ENCODE data around the gene CCDC47.

The CCDC47 gene, protein sequence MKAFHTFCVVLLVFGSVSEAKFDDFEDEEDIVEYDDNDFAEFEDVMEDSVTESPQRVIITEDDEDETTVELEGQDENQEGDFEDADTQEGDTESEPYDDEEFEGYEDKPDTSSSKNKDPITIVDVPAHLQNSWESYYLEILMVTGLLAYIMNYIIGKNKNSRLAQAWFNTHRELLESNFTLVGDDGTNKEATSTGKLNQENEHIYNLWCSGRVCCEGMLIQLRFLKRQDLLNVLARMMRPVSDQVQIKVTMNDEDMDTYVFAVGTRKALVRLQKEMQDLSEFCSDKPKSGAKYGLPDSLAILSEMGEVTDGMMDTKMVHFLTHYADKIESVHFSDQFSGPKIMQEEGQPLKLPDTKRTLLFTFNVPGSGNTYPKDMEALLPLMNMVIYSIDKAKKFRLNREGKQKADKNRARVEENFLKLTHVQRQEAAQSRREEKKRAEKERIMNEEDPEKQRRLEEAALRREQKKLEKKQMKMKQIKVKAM

DNA sequence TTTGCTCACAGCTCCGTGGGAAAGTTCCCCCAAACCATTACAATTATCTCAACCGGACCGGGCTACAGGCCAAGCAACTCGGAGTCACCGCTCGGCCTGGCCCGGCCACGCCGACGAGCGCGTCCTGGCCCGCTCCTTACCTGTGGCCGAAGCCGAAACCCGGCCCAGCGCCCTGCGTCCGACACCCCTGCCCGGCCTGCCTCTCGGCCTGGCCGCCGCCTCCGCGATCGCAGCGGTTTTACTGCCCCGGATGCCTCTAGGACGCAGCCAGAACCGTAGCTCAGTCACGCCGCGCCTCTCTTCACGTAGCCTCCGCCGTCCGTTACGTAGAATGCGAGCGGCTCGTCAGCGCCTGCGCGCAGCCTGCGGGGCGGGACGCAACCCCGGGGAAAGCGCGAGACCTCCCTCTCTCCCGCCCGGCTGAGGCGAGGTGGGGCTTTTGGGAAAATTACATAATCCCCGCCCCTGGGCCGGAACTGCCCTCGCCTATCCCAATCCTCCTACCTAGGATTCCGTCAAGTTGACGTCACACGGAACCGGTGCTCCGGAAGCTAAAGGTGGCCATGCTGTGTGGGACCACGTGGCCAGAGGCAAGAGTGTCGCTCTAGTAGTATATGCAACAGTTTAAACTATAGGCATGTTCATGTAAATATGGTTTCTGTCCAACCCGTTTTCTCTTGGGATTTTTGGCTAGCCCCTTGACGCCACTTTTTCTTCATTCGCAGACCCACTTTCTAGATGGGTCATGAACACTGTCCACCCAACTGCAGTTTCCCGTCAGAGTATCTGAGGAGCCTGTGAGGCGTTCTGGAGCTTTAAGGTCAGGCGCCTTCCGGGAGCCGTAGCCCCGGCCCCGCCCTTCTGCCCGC lies at the start of gene CCDC47:
Gene CCDC47, minus strand, starts transcription at position 326 of the 869 bp plus-strand sequence. CDS start 7,422 bp downstream, outside the sequence.
- POLR2A ChIA-PET: interaction anchor here (0.6 to 1.8 kb wide), 10 partner anchors 9 to 152 kb away, joined by 3 to 8 read pairs (median 4); partner anchors contain the start of genes MAP3K3 and STRADA
- TF ChIP-seq, protein P1, sequence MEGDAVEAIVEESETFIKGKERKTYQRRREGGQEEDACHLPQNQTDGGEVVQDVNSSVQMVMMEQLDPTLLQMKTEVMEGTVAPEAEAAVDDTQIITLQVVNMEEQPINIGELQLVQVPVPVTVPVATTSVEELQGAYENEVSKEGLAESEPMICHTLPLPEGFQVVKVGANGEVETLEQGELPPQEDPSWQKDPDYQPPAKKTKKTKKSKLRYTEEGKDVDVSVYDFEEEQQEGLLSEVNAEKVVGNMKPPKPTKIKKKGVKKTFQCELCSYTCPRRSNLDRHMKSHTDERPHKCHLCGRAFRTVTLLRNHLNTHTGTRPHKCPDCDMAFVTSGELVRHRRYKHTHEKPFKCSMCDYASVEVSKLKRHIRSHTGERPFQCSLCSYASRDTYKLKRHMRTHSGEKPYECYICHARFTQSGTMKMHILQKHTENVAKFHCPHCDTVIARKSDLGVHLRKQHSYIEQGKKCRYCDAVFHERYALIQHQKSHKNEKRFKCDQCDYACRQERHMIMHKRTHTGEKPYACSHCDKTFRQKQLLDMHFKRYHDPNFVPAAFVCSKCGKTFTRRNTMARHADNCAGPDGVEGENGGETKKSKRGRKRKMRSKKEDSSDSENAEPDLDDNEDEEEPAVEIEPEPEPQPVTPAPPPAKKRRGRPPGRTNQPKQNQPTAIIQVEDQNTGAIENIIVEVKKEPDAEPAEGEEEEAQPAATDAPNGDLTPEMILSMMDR (IDR thresholded peaks at IDR 0.05; ENCODE audit: control extremely low read depth, extremely low read depth, low read depth, missing control alignments): no peak

DNA sequence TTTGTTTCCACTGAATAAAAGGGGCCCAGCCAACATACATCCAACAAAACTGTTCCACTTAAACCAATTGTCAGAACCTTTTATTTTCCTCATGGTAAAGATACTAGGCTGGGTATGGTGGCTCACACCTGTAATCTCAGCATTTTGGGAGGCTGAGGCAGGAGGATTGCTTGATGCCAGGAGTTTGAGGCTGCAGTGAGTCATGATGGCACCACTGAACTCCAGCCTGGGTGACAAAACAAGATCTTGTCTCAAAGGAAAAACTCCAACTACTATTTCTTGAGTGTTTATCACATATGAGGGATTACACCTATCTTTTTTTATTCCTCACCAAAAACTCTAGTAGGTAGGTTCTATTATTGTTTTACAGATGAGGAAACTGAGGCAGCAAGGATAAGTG lies 49.1 kb upstream of the CCDC47 start:
- TF ChIP-seq, protein P1 (IDR thresholded peaks at IDR 0.05; ENCODE audit: control extremely low read depth, extremely low read depth, low read depth, missing control alignments): no peak
- ChIA-PET CTCF (no interaction called here), POLR2A (no interaction called here)
- DNase-seq (ENCODE audit: extremely low spot score): no peak

More for the DNA sequence above, at the start of gene CCDC47:
- peak; percentile 99 for DNase-seq (ENCODE audit: extremely low spot score)
- CTCF ChIA-PET: interaction anchor here (0.7 to 3.4 kb wide), 10 partner anchors 9 to 76 kb away, joined by 3 to 15 read pairs (median 6); partner anchors contain the start of gene STRADA

DNA sequence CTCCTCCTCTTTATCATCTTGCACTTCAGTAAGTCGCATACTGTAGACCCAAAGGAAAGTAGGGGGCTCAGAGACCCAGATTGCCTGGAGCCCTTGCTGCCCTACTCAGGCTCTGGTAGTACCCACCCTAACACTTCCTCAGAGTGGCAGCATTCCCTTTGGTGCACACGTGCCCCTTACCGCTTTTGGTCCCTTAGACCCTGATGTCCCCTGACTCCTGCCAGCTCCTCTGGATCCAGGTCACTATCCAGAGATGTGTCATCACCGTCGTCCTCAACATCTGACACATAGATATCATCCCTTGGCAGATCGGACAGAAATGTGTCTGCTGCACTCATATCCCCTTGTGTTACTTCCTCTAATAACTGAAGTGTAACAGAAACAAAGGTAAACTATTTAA lies 48.4 kb upstream of the CCDC47 start:
- DNase-seq (ENCODE audit: extremely low spot score): no peak
- ChIA-PET CTCF (interaction anchor here (1.3 to 1.5 kb wide), 2 partner anchors 24 to 41 kb away, joined by 3 to 5 read pairs; no protein-coding TSS in a partner anchor), POLR2A (no interaction called here)

DNA sequence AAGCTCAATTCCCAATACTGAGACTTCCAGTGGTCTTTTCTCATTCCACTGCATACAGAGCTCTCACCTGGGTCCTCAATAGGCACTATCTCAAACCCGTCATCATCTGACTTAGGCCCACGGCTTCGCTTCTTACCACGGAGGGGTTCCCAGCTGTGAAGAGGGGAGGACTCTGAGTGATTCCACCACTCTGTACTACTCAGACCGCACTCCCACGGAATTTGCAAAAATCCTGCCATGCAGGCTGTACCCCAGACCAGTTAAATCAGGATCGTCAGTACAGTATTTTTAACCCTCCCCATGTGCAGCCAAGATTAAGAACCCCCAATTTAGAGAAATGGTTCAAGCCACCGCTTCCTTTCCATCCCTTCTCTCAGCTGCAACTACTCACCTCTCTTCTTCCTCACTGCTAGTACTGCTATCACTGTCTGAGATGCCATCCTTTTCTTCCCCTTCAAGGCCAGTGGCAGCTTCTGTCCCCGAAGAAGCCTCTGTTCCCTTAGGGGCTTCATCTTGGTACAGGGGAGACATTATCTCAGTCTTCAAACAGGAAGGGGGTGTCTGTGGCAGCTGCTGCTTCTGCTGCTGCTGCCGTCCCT lies 47.7 kb upstream of the CCDC47 start:
- ChIA-PET CTCF (interaction anchor here (1.1 to 1.6 kb wide), 5 partner anchors 12 to 46 kb away, joined by 3 to 6 read pairs (median 4); no protein-coding TSS in a partner anchor), POLR2A (no interaction called here)
- DNase-seq (ENCODE audit: extremely low spot score): no peak
- TF ChIP-seq, protein P1 (IDR thresholded peaks at IDR 0.05; ENCODE audit: control extremely low read depth, extremely low read depth, low read depth, missing control alignments): no peak

More for the DNA sequence above, 48.4 kb upstream of the CCDC47 start:
- TF ChIP-seq, protein P1 (IDR thresholded peaks at IDR 0.05; ENCODE audit: control extremely low read depth, extremely low read depth, low read depth, missing control alignments): no peak

DNA sequence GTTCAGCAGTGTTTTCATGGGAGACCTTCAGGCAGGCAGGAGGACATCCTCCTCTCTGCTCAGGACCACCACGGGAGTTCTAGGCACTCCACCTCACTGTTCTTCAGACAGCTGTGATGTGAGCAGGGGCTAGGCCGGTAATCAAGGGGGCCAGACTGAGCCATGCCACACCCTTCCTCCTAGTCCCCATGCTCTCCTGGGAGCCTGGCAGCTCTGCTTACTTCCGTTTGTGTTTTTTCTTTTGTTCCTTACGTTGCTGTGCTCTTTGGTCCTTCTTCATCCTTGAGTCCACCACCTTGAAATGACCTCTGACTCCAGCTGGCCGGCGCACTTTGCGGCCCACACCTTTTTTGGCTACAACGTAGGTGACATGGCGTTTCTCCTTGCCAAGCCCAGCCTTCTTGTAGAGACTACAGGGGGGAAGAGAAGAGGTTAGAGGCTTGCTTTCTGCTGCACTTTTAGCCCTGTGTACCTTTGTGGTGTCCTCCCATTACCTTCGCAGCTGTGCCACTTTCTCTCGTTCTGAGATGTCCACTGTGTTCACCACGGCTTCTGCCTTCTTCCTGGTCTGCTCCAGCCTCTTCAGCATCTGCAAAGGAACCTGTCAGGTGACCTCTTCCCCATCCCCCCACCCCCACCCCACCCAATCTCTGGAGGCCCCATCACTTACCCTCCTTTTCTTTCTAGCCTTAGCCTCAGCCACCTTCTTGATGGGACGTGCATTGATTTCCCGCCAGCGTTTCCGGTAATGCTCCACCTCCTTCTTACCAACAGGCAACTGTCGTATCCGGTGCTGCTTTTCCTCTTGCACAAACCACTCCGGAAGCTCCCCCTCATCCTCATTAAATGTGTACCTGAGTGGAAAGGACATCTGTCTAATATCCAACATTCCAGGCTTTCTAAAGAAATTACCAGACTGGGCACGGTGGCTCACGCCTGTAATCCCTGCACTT lies 46.5 kb upstream of the CCDC47 start:
- CTCF ChIA-PET: interaction anchor here (1.1 to 1.7 kb wide), 5 partner anchors 10 to 45 kb away, joined by 3 to 6 read pairs (median 4); no protein-coding TSS in a partner anchor
- POLR2A ChIA-PET: interaction anchor here (1.1 kb wide), 1 partner anchor 39 kb away, joined by 4 read pairs; no protein-coding TSS in a partner anchor
- no peak for DNase-seq (ENCODE audit: extremely low spot score)
- TF ChIP-seq, protein P1 (IDR thresholded peaks at IDR 0.05; ENCODE audit: control extremely low read depth, extremely low read depth, low read depth, missing control alignments): no peak
